HCT116 (cell line): ENCODE data around the gene COL7A1. TPM values are rescaled to one million over a fixed set of nuclear protein-coding genes. Genes with fewer than 3 reads are reported as not detected.

Source experiments
- ATAC-seq: fragments of 200-7000 bp; cut with Tn5 transposase; 2 replicates; pipeline ENCODE4 v1.9.1; 2020; ENCODE audit warnings: mild to moderate bottlenecking, moderate library complexity
- BruUV-seq: library from RNA; stranded (reverse); fragments of 400-500 nt; replicated peaks from 2 replicates; lab custom pipeline; 2021; lab: Mats Ljungman, UMichigan
- CTCF ChIA-PET: fragments of 300-600 bp; sonication (Branson Sonifier 250); formaldehyde crosslinking; loops from one replicate; lab custom pipeline; 2021; ENCODE audit warnings: antibody characterized with exemption; lab: Charles Lee
- POLR2A ChIA-PET: fragments of 300-600, 350-600 bp; sonication (Branson Sonifier 250); formaldehyde crosslinking; loops from one replicate; lab custom pipeline; 2021; ENCODE audit warnings: antibody characterized with exemption; lab: Charles Lee
- RAD21 ChIA-PET, 2 experiments: fragments of 300-600 bp; sonication (Branson Sonifier 250); formaldehyde crosslinking; loops; one replicate each; lab custom pipeline; 2023; ENCODE audit warnings: low total read pairs in 2 of 2; ENCODE audit not compliant: uncharacterized antibody in 2 of 2, unreplicated experiment in 2 of 2, low non-redundant PET in 1 of 2; lab: Charles Lee
- DNase-seq: peaks from one replicate; pipeline ENCODE4 v3.0.0-alpha.2; 2010; ENCODE audit warnings: low read depth, low spot score
- H2AFZ ChIP-seq: fragments of 200-600 bp; shearing (Covaris generic), sonication (generic); 2 replicates; pipeline ENCODE4 v1.6.1; 2017; ENCODE audit warnings: low read depth, mixed run types, mixed read lengths, antibody characterized with exemption, low read length; ENCODE audit not compliant: poor library complexity, severe bottlenecking
- H3K27ac ChIP-seq: 2 replicates; pipeline ENCODE4 v1.5.1; 2012; ENCODE audit warnings: low read depth, low read length
- H3K27me3 ChIP-seq: fragments of 200-600 bp; sonication (generic); 2 replicates; pipeline ENCODE4 v1.6.1; 2016; ENCODE audit warnings: mixed run types, low read length, mixed read lengths; ENCODE audit not compliant: insufficient read depth
- H3K36me3 ChIP-seq, 2 experiments: fragments of 200-500 bp in 1 of 2; fragments of 200-600 bp in 1 of 2; sonication (Bioruptor generic) in 1 of 2; sonication (generic) in 1 of 2; 2 replicates each; pipeline versions ENCODE4 v1.5.1 to v1.6.1; 2014 to 2016; ENCODE audit warnings: low read length in 2 of 2, inconsistent platforms in 1 of 2, mixed read lengths in 1 of 2, mixed run types in 1 of 2; ENCODE audit not compliant: insufficient read depth in 2 of 2, control insufficient read depth in 1 of 2
- H3K4me1 ChIP-seq, 2 experiments: fragments of 200-600 bp in 1 of 2; sonication (generic) in 1 of 2; 2 replicates each; pipeline versions ENCODE4 v1.5.1 to v1.6.1; 2012 to 2017; ENCODE audit warnings: low read length in 2 of 2, inconsistent platforms in 1 of 2, mild to moderate bottlenecking in 1 of 2, mixed read lengths in 1 of 2, mixed run types in 1 of 2, moderate library complexity in 1 of 2; ENCODE audit not compliant: insufficient read depth in 2 of 2, control insufficient read depth in 1 of 2
- H3K4me2 ChIP-seq: fragments of 200-600 bp; sonication (generic); 2 replicates; pipeline ENCODE4 v1.6.1; 2017; ENCODE audit warnings: mixed run types, low read length, mixed read lengths
- H3K4me3 ChIP-seq, 2 experiments: fragments of 200-600 bp in 1 of 2; sonication (generic) in 1 of 2; replicated peaks in 1 of 2; 2 replicates each; pipeline ENCODE4 v1.5.1; 2011 to 2016; ENCODE audit warnings: low read length in 2 of 2, control low read depth in 1 of 2, low read depth in 1 of 2, mild to moderate bottlenecking in 1 of 2, mixed read lengths in 1 of 2, mixed run types in 1 of 2
- H3K79me2 ChIP-seq: fragments of 200-600 bp; sonication (generic); 2 replicates; pipeline ENCODE4 v1.6.1; 2017; ENCODE audit warnings: mild to moderate bottlenecking, mixed run types, low read length, moderate library complexity, mixed read lengths; ENCODE audit not compliant: insufficient read depth
- H3K9ac ChIP-seq: fragments of 200-600 bp; sonication (generic); 2 replicates; pipeline ENCODE4 v1.6.1; 2016; ENCODE audit warnings: low read length, mixed read lengths
- H3K9me2 ChIP-seq: fragments of 200-600 bp; sonication (generic), shearing (Covaris generic); 2 replicates; pipeline ENCODE4 v1.6.1; 2017; ENCODE audit warnings: mixed run types, mild to moderate bottlenecking, moderate library complexity; ENCODE audit not compliant: insufficient read depth
- H3K9me3 ChIP-seq, 2 experiments: fragments of 200-500 bp in 1 of 2; fragments of 200-600 bp in 1 of 2; sonication (Bioruptor generic) in 1 of 2; sonication (generic) in 1 of 2; 2 replicates each; pipeline ENCODE4 v1.6.1; 2014 to 2017; ENCODE audit warnings: low read length in 2 of 2, mixed read lengths in 2 of 2, inconsistent platforms in 1 of 2, low read depth in 1 of 2, mild to moderate bottlenecking in 1 of 2, mixed run types in 1 of 2, moderate library complexity in 1 of 2; ENCODE audit not compliant: control insufficient read depth in 1 of 2, insufficient read depth in 1 of 2
- H4K20me1 ChIP-seq: fragments of 200-600 bp; sonication (generic), shearing (Covaris generic); 2 replicates; pipeline ENCODE4 v1.6.1; 2017; ENCODE audit warnings: mixed run types, mild to moderate bottlenecking, moderate library complexity; ENCODE audit not compliant: insufficient read depth
- CTCF ChIP-seq, 3 experiments: fragments of 200-600 bp in 1 of 3; sonication (generic) in 1 of 3; IDR thresholded peaks in 2 of 3; conservative IDR thresholded peaks in 1 of 3; 2 replicates each; pipeline ENCODE4 v1.5.1; 2012 to 2017; ENCODE audit warnings: low read depth in 2 of 3, low read length in 2 of 3, antibody characterized with exemption in 1 of 3, borderline replicate concordance in 1 of 3, control low read depth in 1 of 3, mild to moderate bottlenecking in 1 of 3, mixed read lengths in 1 of 3, mixed run types in 1 of 3, moderate library complexity in 1 of 3; ENCODE audit not compliant: insufficient read depth in 1 of 3
- EGR1 ChIP-seq: IDR thresholded peaks from 2 replicates; pipeline ENCODE4 v1.6.1; 2012; ENCODE audit warnings: low read depth
- ELF1 ChIP-seq: IDR thresholded peaks from 2 replicates; pipeline ENCODE4 v1.6.1; 2012; ENCODE audit warnings: low read depth, borderline replicate concordance
- EZH2phosphoT487 ChIP-seq: fragments of 200-600 bp; IDR thresholded peaks from 2 replicates; pipeline ENCODE4 v1.6.1; 2018; ENCODE audit warnings: antibody characterized with exemption, borderline replicate concordance
- FOSL1 ChIP-seq: IDR thresholded peaks from 2 replicates; pipeline ENCODE4 v1.6.1; 2012; ENCODE audit warnings: low read depth
- JUND ChIP-seq: IDR thresholded peaks from 2 replicates; pipeline ENCODE4 v1.6.1; 2012
- POLR2A ChIP-seq: IDR thresholded peaks from 2 replicates; pipeline ENCODE4 v1.7.0; 2011; ENCODE audit warnings: borderline replicate concordance; ENCODE audit not compliant: insufficient read depth, insufficient read length; ENCODE audit errors: extremely low read depth
- RAD21 ChIP-seq: IDR thresholded peaks from 2 replicates; pipeline ENCODE4 v1.6.1; 2012; ENCODE audit warnings: low read depth, mild to moderate bottlenecking
- SP1 ChIP-seq: IDR thresholded peaks from 2 replicates; pipeline ENCODE4 v1.6.1; 2012; ENCODE audit warnings: low read depth
- SRF ChIP-seq: IDR thresholded peaks from 2 replicates; pipeline ENCODE4 v1.6.1; 2012; ENCODE audit warnings: low read depth
- TCF7L2 ChIP-seq: IDR thresholded peaks from 2 replicates; pipeline ENCODE4 v1.7.0; 2011; ENCODE audit warnings: borderline replicate concordance, inconsistent platforms; ENCODE audit not compliant: insufficient read depth, insufficient read length; ENCODE audit errors: extremely low read depth
- YY1 ChIP-seq: IDR thresholded peaks from 2 replicates; pipeline ENCODE4 v1.6.1; 2011; ENCODE audit warnings: low read length, low read depth, moderate library complexity, mild to moderate bottlenecking; ENCODE audit not compliant: insufficient replicate concordance; ENCODE audit errors: extremely low read depth
- ZFX ChIP-seq: fragments of 450-650 bp; IDR thresholded peaks from 2 replicates; pipeline ENCODE4 v1.6.1; 2017
- intact Hi-C: fragments of 100-400 bp; cut with micrococcal nuclease; formaldehyde crosslinking; loops from 2 replicates; pipeline ENCODE4 v1.10.0; 2022
- total RNA-seq: library from RNA; stranded (reverse); gene quantifications from one replicate; pipeline ENCODE4 v1.2.1, GENCODE V29; 2021; ENCODE audit not compliant: unreplicated experiment
- TF ChIP-seq, protein P1 (sequence below): IDR thresholded peaks from 2 replicates; pipeline ENCODE4 v1.6.1; 2012

COL7A1 gene
- total RNA-seq, 1 experiment from 2014 or later, result 11.4 TPM

GRCh38 chr3:48575366-48575765 lies 19.8 kb downstream of the COL7A1 start (continued):
- TF ChIP-seq SRF (no peak), EGR1 (no peak), TCF7L2 (no peak), EZH2phosphoT487 (no peak), JUND (no peak), ZFX (no peak)

DNA sequence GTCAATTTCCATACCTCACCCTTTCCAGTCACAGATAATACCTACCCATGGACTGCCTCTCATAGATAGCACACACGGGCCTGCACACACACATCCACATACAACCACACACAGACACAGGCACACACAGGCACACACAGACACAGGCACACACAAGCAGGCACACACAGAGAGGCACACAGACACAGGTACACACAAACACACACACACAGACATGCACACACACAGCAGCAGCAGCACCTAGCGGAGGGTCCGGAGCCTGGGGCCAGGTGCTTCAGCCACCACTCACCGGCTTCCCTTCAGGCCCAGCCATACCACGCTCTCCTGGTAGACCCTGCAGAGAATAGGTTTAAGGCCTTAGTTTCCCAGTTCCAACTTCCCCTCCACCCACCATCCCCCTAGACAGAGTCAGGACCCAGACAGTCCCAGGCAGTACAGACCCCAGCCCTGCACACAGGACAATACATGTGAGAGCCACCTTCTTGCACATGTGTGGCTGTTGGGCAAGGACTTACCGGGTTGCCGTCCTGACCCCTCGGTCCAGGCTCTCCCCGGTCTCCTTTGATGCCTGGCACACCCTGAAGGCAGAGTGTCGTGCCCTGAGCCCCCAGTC lies 21.1 kb downstream of the COL7A1 start:
- Histone ChIP-seq H3K9me3 (no peaks in the 10 kb centered on the region), H3K36me3 (no peaks in the 10 kb centered on the region), H3K9ac (no peak overlapping the region), H3K9me2 (no peaks in the 10 kb centered on the region), H3K79me2 (no peaks in the 10 kb centered on the region), H4K20me1 (no peaks in the 10 kb centered on the region), H3K4me2 (no peak overlapping the region), H3K27ac (no peak overlapping the region), H3K4me1 (no peaks in the 10 kb centered on the region), H3K27me3 (no peaks in the 10 kb centered on the region), H3K4me3 (no peak overlapping the region), H2AFZ (no peak overlapping the region)
- DNase-seq (no peak), ATAC-seq (no peak)
- intact Hi-C loops, result no loop called here
- BruUV-seq, result no TSS peak
- ChIA-PET POLR2A (no interaction called here), RAD21 (no interaction called here), CTCF (no interaction called here)
- TF ChIP-seq EGR1 (no peak), ELF1 (no peak), YY1 (no peak), CTCF (IDR thresholded peaks at IDR 0.05 in 2 of 3, conservative IDR thresholded peaks at IDR 0.05 in 1 of 3; ENCODE audit: borderline replicate concordance in 1 of 3, insufficient read depth in 1 of 3, low read depth in 2 of 3, low read length in 2 of 3) (no peak), RAD21 (no peak), FOSL1 (no peak), POLR2A (no peak), TCF7L2 (no peak), SP1 (no peak)
- TF ChIP-seq, protein P1, sequence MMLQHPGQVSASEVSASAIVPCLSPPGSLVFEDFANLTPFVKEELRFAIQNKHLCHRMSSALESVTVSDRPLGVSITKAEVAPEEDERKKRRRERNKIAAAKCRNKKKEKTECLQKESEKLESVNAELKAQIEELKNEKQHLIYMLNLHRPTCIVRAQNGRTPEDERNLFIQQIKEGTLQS, result no peak
